GM19324 (cell line): ENCODE data around the gene STUB1.

Experiments used
- ATAC-seq: cut with Tn5 transposase; IDR thresholded peaks from one replicate; pipeline ENCODE4 v1.9.1; 2021; ENCODE audit warnings: mild to moderate bottlenecking, moderate library complexity; ENCODE audit not compliant: unreplicated experiment, low FRiP score

The STUB1 gene

GRCh38 chr16:643050-643368, 37.2 kb upstream of the STUB1 start:
- ATAC-seq = no peak

GRCh38 chr16:644556-644955, 35.7 kb upstream of the STUB1 start:
- no peak for ATAC-seq

- no peak for ATAC-seq
These were observed 34.1 kb upstream of the STUB1 start for GRCh38 chr16:645852-646678.

GRCh38 chr16:646679-647172, 33.5 kb upstream of the STUB1 start:
- ATAC-seq = no peak

GRCh38 chr16:647173-647902, 32.9 kb upstream of the STUB1 start:
- no peak for ATAC-seq

- no peak for ATAC-seq
These were observed 32.0 kb upstream of the STUB1 start for GRCh38 chr16:648071-648780.

GRCh38 chr16:648781-649589, 31.2 kb upstream of the STUB1 start, which contains the start of gene WDR90:
Gene WDR90 (plus strand): TSS chr16:649365. CDS start chr16:649417, 52 bp downstream.
- peak; percentile 78 for ATAC-seq

DNA sequence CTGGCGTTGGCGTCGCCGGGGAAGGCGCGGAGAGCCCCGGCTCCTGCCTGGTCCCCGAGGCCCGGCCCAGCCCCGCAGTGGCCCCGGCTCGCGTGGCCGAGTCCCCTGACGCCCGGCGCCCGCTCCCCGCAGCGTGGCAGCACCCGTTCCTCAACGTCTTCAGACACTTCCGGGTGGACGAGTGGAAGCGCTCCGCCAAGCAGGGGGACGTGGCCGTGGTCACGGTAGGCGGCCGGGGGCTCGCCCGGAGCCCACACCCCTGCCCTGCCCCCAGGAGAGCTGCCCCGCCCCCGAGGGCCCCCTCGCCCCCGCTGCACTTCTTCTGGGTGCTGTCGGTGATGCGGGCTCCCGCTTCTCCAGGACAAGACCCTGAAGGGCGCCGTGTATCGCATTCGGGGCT, 30.6 kb upstream of the STUB1 start:
- ATAC-seq = peak; percentile 1

GRCh38 chr16:651844-652243, 28.4 kb upstream of the STUB1 start:
- no peak for ATAC-seq

DNA sequence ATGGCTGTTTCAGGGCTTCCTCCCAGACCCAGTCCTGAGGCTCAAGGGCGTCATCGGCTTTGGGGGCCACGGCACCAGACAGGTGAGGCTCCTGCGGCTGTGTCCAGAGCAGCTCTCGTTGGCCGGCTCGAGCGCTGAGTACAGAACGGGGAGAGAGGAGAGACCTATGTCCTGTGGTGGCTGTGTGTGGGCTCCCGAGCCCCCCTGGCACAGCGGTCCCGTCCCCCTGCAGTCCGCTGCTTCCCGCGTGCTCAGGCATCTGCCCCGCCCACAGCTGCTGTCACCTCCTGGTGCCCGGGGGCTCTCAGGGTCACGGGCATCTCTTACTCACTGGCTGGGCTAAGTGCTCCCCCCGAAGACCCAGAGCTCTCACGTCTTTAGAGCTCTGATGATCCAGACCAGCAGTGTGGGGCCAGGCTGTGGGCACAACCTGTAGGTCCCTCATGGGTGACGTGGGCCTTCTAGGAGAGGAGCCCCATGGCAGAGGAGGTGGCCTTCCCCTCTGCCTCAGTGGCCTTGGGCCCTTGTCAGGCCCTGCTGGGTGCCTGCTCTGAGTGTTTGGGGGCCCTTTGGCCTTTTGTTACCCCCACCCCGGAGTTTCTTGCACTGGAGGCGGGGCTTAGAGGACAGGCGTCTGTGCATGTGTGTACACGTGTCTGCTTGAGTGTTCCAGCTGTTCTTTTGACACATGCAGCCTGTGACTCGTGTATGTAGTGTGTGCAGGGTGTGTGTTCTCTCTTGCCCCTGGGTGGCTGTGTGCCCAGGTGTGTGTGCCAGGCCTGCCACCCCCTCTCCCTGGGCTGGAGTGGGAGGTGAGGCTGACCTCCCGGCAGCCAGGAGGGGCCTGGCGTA, 27.5 kb upstream of the STUB1 start:
- ATAC-seq = no peak

- no peak for ATAC-seq
These were observed 26.2 kb upstream of the STUB1 start for GRCh38 chr16:654034-654433.

DNA sequence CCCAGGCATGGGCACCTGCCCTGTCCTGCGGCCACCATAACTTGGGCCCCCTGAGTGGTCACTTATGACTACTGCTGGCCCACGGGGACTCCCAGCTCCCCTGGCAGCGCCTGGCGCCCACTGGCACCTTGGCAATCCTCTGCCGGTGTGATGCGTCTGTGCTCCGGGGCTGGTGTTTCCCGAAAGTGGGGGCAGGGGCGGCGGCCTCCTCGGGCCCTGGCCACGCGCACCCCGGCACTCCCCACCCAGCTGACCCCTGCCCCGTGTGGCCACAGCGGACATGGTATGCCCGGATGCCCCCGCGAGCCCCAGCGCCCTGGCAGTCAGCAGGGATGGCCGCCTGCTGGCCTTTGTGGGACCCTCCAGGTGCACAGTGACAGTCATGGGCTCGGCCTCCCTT, 22.7 kb upstream of the STUB1 start:
- no peak for ATAC-seq

DNA sequence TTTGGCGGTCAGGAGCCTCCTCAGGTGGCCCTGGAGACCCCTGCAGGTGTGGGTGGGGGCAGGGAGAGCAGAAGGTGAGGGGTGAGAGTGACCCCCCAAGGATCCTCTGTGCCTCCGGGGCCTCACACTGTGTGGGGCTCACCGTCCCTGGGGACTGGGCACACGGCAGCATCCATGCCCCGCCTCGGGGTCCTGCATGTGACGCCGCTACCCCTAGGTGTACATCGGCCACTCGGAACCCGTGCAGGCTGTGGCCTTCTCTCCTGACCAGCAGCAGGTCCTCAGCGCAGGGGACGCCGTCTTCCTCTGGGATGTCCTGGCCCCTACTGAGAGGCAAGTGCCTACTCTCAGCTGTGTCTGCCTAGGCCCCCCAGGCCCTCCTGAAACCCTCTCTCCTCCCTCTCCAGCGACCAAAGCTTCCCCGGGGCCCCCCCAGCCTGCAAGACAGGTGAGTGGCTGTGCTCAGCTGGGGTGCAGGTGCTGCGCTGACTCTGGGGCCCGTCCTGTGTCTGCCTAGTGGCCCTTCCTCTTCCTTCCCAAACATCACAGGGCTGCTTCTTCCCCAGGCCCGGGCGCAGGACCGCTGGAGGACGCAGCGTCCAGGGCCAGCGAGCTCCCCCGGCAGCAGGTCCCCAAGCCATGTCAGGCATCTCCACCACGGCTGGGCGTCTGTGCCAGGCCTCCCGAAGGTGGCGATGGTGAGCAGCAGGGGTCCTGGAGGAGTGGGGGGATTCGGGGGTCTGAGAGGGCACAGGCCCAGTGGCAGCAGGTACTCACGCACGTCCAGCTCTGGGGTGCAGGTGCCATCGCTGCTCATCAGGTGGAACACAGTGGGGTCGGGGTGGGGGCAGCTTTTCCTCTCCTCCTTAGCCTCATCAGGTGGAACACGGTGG, 21.3 kb upstream of the STUB1 start:
- ATAC-seq = no peak

GRCh38 chr16:659618-660017, 20.6 kb upstream of the STUB1 start:
- no peak for ATAC-seq

DNA sequence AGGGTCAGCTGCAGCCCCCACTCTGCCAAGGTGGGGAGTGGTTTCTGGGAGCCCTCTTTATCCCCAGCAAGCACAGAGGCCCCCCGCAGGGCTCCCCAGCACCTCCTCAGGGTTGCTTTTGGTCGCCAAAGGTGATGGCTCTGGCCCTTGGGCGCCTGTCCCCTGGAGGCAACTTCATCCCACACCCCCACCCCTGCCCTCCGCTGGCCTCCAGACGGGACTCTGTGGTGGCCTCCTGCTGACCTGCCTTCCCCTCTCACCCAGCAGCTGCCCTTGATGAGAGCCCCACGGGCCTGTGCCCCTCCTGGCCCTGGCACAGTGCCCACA, 20.1 kb upstream of the STUB1 start:
- ATAC-seq = no peak

DNA sequence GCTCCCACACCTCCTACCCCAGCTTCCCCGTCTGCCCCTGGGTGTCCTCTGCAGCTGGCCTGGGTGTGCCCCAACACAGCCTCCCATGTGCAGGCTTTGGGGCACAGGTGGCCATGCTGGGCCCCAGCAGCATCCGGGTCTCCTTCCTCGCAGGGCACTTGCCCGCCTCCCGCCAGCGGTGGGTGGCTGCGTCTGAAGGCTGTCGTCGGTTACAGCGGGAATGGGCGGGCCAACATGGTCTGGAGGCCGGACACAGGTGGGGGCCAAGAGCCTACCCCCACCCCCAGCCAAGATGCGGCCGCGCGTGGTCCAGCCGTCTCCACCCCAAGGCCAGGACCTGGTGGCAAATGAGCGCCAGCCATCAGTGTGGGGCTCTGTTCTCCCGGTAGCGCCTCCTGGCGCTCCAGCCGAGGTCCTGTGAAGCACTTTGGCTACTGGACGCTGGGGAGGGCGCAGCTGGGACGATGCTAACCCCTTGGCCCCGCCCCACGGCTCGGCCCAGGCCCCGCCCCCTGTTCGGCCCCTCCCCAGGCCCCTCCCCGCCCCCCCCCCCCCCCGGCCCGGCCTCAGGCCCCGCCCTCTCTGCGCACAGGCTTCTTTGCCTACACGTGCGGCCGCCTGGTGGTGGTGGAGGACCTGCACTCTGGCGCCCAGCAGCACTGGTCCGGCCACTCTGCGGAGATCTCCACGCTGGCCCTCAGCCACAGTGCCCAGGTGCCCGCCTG, 19.6 kb upstream of the STUB1 start:
- no peak for ATAC-seq

GRCh38 chr16:661184-661821, 18.9 kb upstream of the STUB1 start:
- no peak for ATAC-seq

DNA sequence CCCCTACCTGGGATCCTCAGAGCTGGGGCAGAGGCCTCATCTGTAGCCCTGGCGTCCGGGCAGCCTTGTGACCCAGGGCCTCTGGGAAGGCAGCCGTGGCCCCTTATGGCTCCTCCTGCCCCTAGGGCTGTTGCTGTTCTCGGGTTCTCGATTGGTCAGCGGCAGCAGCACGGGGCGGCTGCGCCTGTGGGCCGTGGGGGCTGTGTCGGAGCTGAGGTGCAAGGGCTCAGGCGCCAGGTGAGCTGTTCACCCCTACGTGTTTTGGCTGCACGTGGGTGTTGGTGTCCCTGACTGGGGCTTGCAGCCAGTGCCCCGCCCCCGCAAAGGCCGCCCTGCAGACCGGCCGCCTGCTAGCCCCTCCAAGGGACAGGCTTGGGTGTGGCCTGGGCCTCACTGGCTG, 18.1 kb upstream of the STUB1 start:
- no peak for ATAC-seq
